ENCODE results near the gene GNLY. TPM values are rescaled to one million over a fixed set of nuclear protein-coding genes. Genes with fewer than 3 reads are reported as not detected.
"Not testable (repeated sequence)": the region's sequence is repeated elsewhere in the genome, so short reads cannot be mapped to it uniquely, and the experiment has no call there.

GNLY gene
- total RNA-seq, 1 experiment from 2014 or later: not detected

DNA sequence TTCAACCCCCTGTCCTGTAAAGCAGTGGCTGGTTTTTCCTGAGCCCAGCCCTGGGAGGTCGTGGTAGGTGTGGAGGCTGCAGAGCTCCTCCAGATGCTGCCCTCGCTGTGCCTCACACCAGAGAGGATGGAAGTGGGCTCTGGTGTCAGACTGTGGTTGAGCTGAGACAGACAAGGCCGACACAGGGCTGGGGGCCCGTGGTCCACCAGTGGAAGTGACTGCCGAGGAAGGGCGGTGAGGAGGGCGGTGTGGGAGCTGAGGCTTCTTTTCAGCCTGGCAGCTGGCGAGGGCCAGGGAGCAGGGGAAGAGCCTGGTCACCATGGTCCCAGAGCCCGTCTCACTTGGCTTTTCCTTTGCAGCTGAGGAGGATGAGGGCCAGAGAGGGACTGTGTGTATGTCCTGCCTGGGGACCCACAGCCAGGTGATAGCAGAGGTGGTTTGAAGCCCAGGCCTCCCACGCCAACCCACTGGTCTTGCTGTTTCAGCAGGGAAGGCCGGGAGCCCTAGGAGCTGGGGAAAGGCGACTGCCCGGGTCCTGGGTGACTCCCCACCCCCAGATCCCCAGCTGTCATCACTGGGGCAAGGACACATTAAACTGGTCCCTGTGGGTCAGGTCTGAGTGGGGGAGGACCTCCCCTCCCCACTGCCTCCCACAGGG, 34.7 kb upstream of the GNLY start:
- no peaks in the 10 kb centered on the region for H3K27me3 ChIP-seq (ENCODE audit: low read length)
- H3F3A ChIP-seq (ENCODE audit: low read length, unreplicated experiment): no peaks in the 10 kb centered on the region
- peaks cover 13% of the 10 kb centered on the region; the same call in 1 of the 2 replicates for H3K4me1 ChIP-seq (ENCODE audit: insufficient read depth, low read length)
- H3K9me2 ChIP-seq (replicated peaks; ENCODE audit: low read length): no peaks in the 10 kb centered on the region
- H3K27ac ChIP-seq (ENCODE audit: low read length): no peak overlapping the region
- no peak overlapping the region for H3K4me3 ChIP-seq (ENCODE audit: low read length)
- H3K9ac ChIP-seq (ENCODE audit: low read length): no peak overlapping the region
- H2AFZ ChIP-seq (ENCODE audit: low read length): no peak overlapping the region
- H3K4me2 ChIP-seq (ENCODE audit: low read length): no peak overlapping the region
- ChIA-PET POLR2A (ENCODE audit: unreplicated experiment) (no interaction called here), CTCF (interaction anchor here (0.7 kb wide), 1 partner anchor 28 kb away, joined by 3 read pairs; no protein-coding TSS in a partner anchor)
- H4K20me1 ChIP-seq (ENCODE audit: low read length): no peaks in the 10 kb centered on the region
- no peak for DNase-seq
- H3K9me3 ChIP-seq (ENCODE audit: low read length): no peaks in the 10 kb centered on the region
- ATAC-seq: no peak
- H3K79me2 ChIP-seq (ENCODE audit: low read length): no peaks in the 10 kb centered on the region
- intact Hi-C loops (cut with micrococcal nuclease): no loop called here
- no TSS peak for BruUV-seq (replicated peaks)
- TF ChIP-seq EZH2phosphoT487 (IDR thresholded peaks at IDR 0.05; ENCODE audit: borderline replicate concordance, low read length) (no peak), EZH2 (IDR thresholded peaks at IDR 0.05; ENCODE audit: low read length, unreplicated experiment) (no peak), CTCF (conservative IDR thresholded peaks at IDR 0.05; ENCODE audit: low read depth, low read length) (no peak)
- H3K36me3 ChIP-seq (ENCODE audit: low read depth, low read length): no peaks in the 10 kb centered on the region; the same call in 1 of the 2 replicates

DNA sequence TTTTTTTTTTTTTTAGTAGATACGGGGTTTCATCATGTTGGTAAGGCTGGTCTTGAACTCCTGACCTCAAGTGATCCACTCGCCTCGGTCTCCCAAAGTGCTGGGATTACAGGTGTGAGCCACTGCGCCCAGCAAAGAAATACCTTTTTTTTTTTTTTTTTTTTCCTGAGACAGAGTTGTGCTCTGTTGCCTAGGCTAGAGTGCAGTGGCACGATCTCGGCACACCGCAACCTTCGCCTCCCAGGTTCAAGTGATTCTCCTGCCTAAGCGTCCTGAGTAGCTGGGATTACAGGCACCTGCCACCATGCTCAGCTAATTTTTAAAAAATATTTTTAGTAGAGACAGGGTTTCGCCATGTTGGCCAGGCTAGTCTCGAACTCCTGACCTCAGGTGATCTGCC, 33.9 kb upstream of the GNLY start:
- intact Hi-C loops (cut with micrococcal nuclease); H3K4me2 ChIP-seq (ENCODE audit: low read length); DNase-seq; H3K9me2 ChIP-seq (replicated peaks; ENCODE audit: low read length); BruUV-seq (replicated peaks); H3K4me3 ChIP-seq (ENCODE audit: low read length); CTCF ChIA-PET; H4K20me1 ChIP-seq (ENCODE audit: low read length); H3K27ac ChIP-seq (ENCODE audit: low read length); POLR2A ChIA-PET (ENCODE audit: unreplicated experiment); ATAC-seq; H3K27me3 ChIP-seq (ENCODE audit: low read length); H3K36me3 ChIP-seq (ENCODE audit: low read depth, low read length); H3K79me2 ChIP-seq (ENCODE audit: low read length); H2AFZ ChIP-seq (ENCODE audit: low read length); H3F3A ChIP-seq (ENCODE audit: low read length, unreplicated experiment); H3K9me3 ChIP-seq (ENCODE audit: low read length); H3K9ac ChIP-seq (ENCODE audit: low read length): not testable (repeated sequence)
- peaks cover 13% of the 10 kb centered on the region; the same call in 1 of the 2 replicates for H3K4me1 ChIP-seq (ENCODE audit: insufficient read depth, low read length)

DNA sequence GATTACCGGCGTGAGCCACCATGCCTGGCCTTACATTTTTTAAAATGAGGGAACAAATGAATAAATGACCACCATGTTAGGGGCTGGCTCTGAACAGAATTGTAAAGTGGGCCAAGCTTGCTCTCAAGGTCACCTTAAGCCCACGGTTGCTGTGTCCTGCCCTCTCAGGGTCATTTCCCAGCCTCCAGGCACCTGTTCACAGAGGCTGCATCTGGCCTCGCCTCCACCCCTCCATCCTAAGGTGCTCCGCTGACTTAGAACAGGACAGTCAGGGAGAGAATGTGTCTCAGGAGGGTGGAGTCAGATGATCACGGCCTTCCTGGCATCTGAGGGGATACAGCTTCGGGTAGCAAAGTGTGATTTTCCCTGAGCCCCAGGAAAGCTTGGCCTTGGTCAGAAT, 33.4 kb upstream of the GNLY start:
- intact Hi-C loops (cut with micrococcal nuclease): no loop called here
- H3F3A ChIP-seq (ENCODE audit: low read length, unreplicated experiment): no peaks in the 10 kb centered on the region
- H3K9me3 ChIP-seq (ENCODE audit: low read length): no peaks in the 10 kb centered on the region
- no peak overlapping the region for H2AFZ ChIP-seq (ENCODE audit: low read length)
- DNase-seq (no peak), ATAC-seq (no peak)
- no TSS peak for BruUV-seq (replicated peaks)
- CTCF ChIA-PET: no interaction called here
- H3K4me2 ChIP-seq (ENCODE audit: low read length): no peak overlapping the region
- H3K9me2 ChIP-seq (replicated peaks; ENCODE audit: low read length): no peaks in the 10 kb centered on the region
- no peak for TF ChIP-seq CTCF (conservative IDR thresholded peaks at IDR 0.05; ENCODE audit: low read depth, low read length)
- no peak for TF ChIP-seq EZH2phosphoT487 (IDR thresholded peaks at IDR 0.05; ENCODE audit: borderline replicate concordance, low read length)
- no peak for TF ChIP-seq EZH2 (IDR thresholded peaks at IDR 0.05; ENCODE audit: low read length, unreplicated experiment)
- H3K27ac ChIP-seq (ENCODE audit: low read length): no peak overlapping the region
- H3K9ac ChIP-seq (ENCODE audit: low read length): no peak overlapping the region
- no peaks in the 10 kb centered on the region for H3K27me3 ChIP-seq (ENCODE audit: low read length)
- H3K4me1 ChIP-seq (ENCODE audit: insufficient read depth, low read length): peaks cover 13% of the 10 kb centered on the region; the same call in 1 of the 2 replicates
- no peaks in the 10 kb centered on the region; the same call in 1 of the 2 replicates for H3K36me3 ChIP-seq (ENCODE audit: low read depth, low read length)
- no peaks in the 10 kb centered on the region for H3K79me2 ChIP-seq (ENCODE audit: low read length)
- no peak overlapping the region for H3K4me3 ChIP-seq (ENCODE audit: low read length)
- POLR2A ChIA-PET (ENCODE audit: unreplicated experiment): no interaction called here
- no peaks in the 10 kb centered on the region for H4K20me1 ChIP-seq (ENCODE audit: low read length)

Data from PC-3 (cell line).